ENCODE results near the gene HMCN2.

The HMCN2 gene

GRCh38 chr9:130288393-130288792 is 22.8 kb downstream of the HMCN2 start:
- Histone ChIP-seq H3K4me3 (IDR thresholded peaks at IDR 0.05; ENCODE audit: insufficient read depth, low read depth, low read length) (no peak overlapping the region), H4K20me1 (ENCODE audit: insufficient read depth) (no peaks in the 10 kb centered on the region)

DNA sequence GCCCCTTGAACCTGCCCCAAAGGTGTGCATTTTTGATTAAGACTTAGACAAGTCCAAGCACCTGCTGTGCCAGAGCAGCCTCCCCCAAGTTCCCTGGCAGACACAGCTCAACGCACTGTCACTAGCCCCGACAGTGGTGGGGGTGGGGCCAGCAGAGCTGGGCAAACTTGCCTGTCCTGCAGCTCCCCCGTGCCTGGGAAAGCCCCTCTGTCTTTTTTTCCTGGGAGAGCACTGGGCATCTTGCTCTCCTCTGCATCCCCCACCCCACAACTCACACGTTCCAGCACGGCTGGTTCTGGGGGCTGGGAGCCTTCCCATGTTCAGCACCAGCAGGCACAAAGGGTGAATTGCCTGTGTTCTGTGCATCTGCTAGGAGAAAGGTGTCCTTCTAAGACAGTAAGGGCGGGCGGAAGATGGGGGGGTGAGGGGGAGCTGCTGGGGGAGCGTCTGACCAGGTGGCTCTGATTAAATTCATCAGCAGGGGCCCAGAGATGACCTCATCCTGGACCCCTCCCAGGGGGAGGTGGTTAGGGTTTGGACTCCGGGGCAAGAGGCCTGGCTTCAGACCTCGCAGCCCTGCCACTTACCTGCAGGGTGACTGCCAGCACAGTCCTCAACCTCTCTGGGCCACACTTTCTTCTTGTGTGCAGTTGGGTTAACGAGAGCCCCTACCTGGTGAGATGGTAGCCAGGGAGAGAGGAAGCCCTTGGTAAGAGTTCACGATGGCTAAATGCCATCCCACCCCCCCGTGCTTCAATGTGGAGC is 23.5 kb downstream of the HMCN2 start:
- no peak overlapping the region for H3K4me3 ChIP-seq (IDR thresholded peaks at IDR 0.05; ENCODE audit: insufficient read depth, low read depth, low read length)
- H3K9ac ChIP-seq, result no peak overlapping the region
- peaks cover 91% of the 10 kb centered on the region for H3K27me3 ChIP-seq (ENCODE audit: insufficient read depth, low read depth)

More at GRCh38 chr9:130288393-130288792, 22.8 kb downstream of the HMCN2 start:
- no peaks in the 10 kb centered on the region for H3K79me2 ChIP-seq (ENCODE audit: insufficient read depth, low read depth)
- no peak overlapping the region for H2AFZ ChIP-seq (ENCODE audit: low read depth)
- H3K4me1 ChIP-seq (ENCODE audit: low read depth, poor library complexity, severe bottlenecking), result no peaks in the 10 kb centered on the region
- no peak overlapping the region for H3K9ac ChIP-seq
- no peak overlapping the region for H3K27ac ChIP-seq
- TF ChIP-seq, protein P1, sequence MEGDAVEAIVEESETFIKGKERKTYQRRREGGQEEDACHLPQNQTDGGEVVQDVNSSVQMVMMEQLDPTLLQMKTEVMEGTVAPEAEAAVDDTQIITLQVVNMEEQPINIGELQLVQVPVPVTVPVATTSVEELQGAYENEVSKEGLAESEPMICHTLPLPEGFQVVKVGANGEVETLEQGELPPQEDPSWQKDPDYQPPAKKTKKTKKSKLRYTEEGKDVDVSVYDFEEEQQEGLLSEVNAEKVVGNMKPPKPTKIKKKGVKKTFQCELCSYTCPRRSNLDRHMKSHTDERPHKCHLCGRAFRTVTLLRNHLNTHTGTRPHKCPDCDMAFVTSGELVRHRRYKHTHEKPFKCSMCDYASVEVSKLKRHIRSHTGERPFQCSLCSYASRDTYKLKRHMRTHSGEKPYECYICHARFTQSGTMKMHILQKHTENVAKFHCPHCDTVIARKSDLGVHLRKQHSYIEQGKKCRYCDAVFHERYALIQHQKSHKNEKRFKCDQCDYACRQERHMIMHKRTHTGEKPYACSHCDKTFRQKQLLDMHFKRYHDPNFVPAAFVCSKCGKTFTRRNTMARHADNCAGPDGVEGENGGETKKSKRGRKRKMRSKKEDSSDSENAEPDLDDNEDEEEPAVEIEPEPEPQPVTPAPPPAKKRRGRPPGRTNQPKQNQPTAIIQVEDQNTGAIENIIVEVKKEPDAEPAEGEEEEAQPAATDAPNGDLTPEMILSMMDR (conservative IDR thresholded peaks at IDR 0.05; ENCODE audit: low read depth, low read length), result no peak
- no peak overlapping the region for H3K4me2 ChIP-seq
- no peaks in the 10 kb centered on the region for H3K36me3 ChIP-seq (ENCODE audit: insufficient read depth)
- peaks cover 91% of the 10 kb centered on the region for H3K27me3 ChIP-seq (ENCODE audit: insufficient read depth, low read depth)

DNA sequence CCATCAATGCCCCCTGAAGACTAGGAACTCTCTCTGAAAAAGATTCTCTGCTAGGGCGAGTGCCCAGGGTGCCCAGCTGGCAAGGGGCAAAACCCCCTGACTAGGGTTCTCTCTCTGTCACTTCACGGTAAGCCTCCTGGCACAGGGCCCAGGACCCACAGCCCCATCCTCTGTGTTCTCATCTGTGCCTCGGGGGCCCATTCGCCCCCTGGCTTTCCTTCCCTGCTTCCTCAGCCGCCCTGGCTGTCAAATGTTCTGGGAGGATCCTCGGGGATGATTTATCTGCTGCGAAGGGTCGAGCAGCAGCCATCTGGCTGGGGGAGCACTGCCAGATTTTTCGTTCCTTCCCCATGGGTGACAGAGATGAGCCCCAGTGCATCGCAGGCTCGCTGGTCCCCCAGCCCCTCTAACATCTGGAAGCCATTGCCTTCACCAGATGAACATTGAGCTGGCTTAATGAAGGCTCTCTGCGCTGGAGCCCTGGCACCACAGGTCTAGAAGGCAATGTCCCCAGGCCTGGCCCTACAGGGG is 24.2 kb downstream of the HMCN2 start:
- Histone ChIP-seq H3K27me3 (ENCODE audit: insufficient read depth, low read depth) (peaks cover 88% of the 10 kb centered on the region), H3K4me1 (ENCODE audit: low read depth, poor library complexity, severe bottlenecking) (no peaks in the 10 kb centered on the region), H2AFZ (ENCODE audit: low read depth) (no peak overlapping the region), H3K9ac (no peak overlapping the region), H3K27ac (no peak overlapping the region), H4K20me1 (ENCODE audit: insufficient read depth) (no peaks in the 10 kb centered on the region), H3K4me2 (no peak overlapping the region), H3K4me3 (IDR thresholded peaks at IDR 0.05; ENCODE audit: insufficient read depth, low read depth, low read length) (no peak overlapping the region), H3K36me3 (ENCODE audit: insufficient read depth) (no peaks in the 10 kb centered on the region), H3K79me2 (ENCODE audit: insufficient read depth, low read depth) (no peaks in the 10 kb centered on the region)
- TF ChIP-seq, protein P1 (conservative IDR thresholded peaks at IDR 0.05; ENCODE audit: low read depth, low read length), result no peak

More for the DNA sequence above, 23.5 kb downstream of the HMCN2 start:
- H4K20me1 ChIP-seq (ENCODE audit: insufficient read depth), result no peaks in the 10 kb centered on the region
- H3K4me1 ChIP-seq (ENCODE audit: low read depth, poor library complexity, severe bottlenecking), result no peaks in the 10 kb centered on the region
- H3K27ac ChIP-seq, result no peak overlapping the region
- H3K4me2 ChIP-seq, result no peak overlapping the region
- no peak overlapping the region for H2AFZ ChIP-seq (ENCODE audit: low read depth)
- TF ChIP-seq, protein P1 (conservative IDR thresholded peaks at IDR 0.05; ENCODE audit: low read depth, low read length), result no peak
- H3K36me3 ChIP-seq (ENCODE audit: insufficient read depth), result no peaks in the 10 kb centered on the region
- H3K79me2 ChIP-seq (ENCODE audit: insufficient read depth, low read depth), result no peaks in the 10 kb centered on the region

GRCh38 chr9:130290291-130291181 is 25.0 kb downstream of the HMCN2 start:
- Histone ChIP-seq H3K4me2 (no peak overlapping the region), H4K20me1 (ENCODE audit: insufficient read depth) (no peaks in the 10 kb centered on the region), H3K4me3 (IDR thresholded peaks at IDR 0.05; ENCODE audit: insufficient read depth, low read depth, low read length) (no peak overlapping the region), H2AFZ (ENCODE audit: low read depth) (no peak overlapping the region), H3K79me2 (ENCODE audit: insufficient read depth, low read depth) (no peaks in the 10 kb centered on the region), H3K36me3 (ENCODE audit: insufficient read depth) (no peaks in the 10 kb centered on the region), H3K27ac (no peak overlapping the region), H3K4me1 (ENCODE audit: low read depth, poor library complexity, severe bottlenecking) (no peaks in the 10 kb centered on the region), H3K27me3 (ENCODE audit: insufficient read depth, low read depth) (peaks cover 90% of the 10 kb centered on the region), H3K9ac (no peak overlapping the region)
- TF ChIP-seq, protein P1 (conservative IDR thresholded peaks at IDR 0.05; ENCODE audit: low read depth, low read length), result no peak
